DMS114 treated with DMSO at 0.1 percent for 48 hours (cell line): Measurements from ENCODE around the gene CEP44.
"Not testable (repeated sequence)": the region's sequence is repeated elsewhere in the genome, so short reads cannot be mapped to it uniquely, and the experiment has no call there.

ENCODE experiments used
- DNase-seq: peaks from one replicate; lab custom pipeline; 2025; ENCODE audit not compliant: unreplicated experiment; lab: John Stamatoyannopoulos, UW

CEP44 gene

DNA sequence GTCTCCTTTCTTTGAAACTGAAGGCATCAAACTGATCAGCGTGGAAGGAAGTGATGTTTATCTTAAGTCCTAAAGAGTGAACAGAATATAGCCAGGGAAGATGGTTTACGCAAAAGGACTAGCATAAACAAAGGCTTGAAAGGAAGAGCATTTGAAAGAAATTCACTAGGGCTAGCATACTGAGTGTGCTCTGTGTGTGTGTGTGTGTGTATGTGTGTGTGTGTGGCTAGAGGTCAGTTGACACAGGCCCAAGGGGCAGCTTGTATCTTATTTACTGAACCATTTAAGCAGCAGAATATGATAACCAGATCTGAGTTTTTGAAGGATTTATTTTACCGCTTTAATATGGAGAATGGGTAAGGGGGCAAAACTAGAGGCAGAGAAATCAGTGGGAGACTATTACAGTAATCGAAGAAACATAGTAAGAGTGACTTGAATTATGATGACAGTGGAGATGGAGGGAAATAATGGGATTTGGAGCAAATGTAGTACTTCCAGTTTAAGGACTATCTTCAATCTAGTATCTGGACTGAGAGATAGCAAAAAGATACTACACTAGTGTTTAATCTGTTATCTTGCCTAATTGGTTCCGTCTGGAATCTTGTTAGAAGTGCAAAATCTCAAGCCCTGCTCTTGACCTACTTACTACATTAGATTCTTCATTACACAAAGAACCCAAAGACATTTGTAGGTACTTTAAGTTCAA, 36.9 kb downstream of the CEP44 start:
- no peak for DNase-seq

DNA sequence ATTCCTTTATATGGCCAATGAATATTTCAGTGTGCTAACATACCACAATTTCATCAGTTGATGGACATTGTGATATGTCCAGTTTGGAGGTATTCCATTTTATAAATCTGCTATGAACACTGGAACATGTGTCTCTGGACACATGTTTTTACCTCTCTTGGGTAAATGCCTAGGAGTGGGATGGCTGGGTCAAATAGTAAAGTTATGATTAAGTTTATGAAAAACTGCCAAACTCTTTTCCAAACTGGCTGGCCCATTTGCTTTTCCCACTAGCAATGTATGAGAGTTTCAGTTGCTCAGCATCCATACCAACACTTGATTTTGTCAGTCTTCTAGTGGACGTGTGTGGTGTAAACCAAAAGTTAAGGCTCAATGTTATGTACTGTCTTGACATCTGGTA, 40.5 kb downstream of the CEP44 start:
- no peak for DNase-seq

DNA sequence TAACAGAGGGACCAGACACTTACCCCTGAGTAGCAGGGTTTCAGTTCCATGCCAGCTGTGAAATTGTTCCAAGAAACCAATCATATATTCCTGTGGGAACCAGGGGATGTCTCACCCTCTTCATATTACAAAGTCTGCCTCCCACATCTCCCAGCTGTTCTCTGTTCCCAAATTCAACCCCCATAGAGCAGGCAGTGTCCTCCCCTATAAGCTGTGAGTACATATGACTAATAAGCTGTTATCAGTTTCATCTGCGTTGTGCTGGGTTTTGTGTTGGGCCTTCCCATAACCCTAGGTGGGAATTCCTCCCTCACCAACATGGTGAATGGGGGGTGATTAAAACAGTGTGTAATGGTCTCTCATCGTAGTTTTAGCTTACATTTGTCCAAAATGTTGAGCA, 41.0 kb downstream of the CEP44 start:
- DNase-seq: no peak

DNA sequence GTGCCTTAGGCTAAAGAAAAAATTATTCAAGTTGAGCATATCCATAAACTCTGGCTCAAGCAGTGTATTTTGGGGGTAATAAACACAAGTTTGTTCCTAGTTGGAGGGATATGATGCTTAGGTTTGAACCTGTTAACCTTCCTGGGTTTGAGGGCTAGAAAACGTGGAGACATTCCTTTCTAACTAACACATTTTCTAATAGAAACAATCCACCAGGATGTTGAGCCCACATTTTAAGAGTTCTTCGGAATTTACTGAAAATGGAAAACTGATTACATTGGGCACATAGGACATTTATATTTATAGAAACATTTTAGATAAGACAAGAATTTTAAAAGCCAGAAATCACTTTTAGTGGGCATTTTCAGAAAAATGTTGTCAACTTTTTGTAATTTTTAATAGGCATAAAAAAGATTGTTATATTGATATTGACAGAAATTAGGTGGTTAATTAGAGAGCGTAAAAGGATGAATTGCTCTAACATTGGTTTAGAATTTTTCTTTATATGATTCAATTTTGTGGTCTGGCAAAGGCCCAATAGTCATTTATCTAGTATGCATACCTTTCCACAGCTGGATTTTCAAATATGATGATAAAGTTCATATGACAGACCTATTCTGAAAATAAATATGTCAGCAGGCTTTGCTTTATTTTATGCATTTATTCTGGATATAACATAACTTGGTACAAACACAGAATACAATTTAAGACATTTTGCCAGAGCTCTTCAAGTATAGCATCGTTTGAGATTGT, 49.2 kb downstream of the CEP44 start:
- DNase-seq: no peak

DNA sequence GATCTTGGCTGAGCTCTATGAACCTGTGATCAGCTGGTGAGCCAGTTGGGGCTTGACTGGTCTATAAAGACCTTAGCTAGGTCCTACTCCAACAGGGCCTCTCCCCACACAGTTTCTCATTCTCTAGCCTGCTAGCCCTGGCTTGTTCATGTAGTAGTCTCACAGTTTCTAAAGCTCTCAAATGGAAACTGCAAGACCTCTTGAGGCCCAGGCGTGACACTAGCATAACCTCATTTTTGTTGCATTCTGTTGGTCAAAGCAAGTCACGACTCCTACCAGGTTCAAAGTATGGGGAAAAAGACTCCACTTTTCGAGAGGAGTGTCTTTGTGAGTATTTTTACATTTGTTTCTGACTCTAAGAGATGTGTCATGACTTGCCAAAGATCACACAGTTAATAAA, 50.9 kb downstream of the CEP44 start:
- DNase-seq: no peak

DNA sequence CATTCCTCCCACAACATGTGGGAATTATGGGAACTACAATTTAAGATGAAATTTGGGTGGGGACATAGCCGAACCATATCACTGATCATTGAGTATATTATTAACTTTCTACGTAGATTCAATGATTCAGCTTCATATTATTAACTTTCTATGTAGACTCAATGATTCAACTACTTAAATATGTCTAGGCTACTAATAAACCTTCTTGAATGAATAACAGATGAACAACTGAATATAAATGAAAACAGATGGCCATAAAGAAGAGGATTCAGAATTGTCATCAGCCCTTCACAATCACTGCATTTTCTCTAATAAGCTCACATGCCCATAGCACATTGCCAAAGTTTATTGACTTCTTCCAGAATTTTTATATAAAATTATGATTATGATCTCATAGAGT, 57.0 kb downstream of the CEP44 start:
- no peak for DNase-seq

DNA sequence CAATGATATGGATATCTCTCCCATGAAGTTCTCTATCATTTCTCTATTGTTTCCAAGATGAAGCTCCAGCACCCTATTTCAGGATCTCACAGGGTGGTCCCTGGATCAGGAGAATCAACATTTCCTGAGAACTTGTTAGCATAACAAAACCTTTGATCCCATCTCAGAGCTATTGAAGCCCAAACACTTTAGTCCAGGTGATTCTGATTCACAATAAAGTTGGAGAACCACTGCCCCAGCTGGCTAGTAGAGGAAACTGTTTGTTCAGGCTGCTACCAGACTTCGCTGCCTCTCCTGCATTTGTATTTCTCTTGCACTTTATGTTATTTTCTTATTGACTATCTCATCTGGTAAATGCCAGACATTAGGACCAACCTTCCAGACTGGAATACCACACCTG, 65.4 kb downstream of the CEP44 start:
- no peak for DNase-seq

DNA sequence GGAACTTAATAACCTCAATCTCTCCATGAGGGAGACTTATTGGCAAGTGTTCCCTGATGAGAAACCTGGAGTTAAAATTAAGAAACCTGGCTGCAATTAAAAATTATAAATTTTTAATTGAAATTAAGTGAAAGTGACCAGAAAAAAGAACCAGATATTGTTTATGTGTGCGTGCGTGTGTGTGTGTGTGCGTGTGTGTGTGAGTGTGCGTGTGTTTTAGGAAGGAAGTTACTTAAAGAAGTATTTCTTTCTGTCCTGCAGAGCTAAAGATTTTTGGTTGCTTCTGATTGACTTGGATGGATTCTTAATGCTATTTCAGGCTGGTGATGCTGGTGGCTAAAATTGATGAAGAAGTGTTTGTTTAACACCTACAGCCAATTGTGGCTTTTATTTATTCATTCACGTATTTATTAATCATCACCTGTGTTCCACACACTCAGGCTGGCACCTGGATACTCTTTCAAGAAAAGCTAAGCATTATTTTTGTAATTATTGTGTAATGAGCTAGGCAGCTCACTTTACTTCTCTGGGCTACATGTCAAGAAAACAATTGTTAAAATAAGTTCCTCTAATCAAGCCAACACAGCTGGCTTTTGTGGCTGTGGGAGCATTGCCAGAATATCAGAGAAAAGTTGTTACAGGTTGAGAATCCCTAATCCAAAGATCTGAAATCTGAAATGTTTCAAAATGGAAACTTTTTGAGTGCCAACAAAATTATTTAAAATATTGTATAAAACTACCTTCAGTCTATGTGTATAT, 68.5 kb downstream of the CEP44 start:
- no peak for DNase-seq

DNA sequence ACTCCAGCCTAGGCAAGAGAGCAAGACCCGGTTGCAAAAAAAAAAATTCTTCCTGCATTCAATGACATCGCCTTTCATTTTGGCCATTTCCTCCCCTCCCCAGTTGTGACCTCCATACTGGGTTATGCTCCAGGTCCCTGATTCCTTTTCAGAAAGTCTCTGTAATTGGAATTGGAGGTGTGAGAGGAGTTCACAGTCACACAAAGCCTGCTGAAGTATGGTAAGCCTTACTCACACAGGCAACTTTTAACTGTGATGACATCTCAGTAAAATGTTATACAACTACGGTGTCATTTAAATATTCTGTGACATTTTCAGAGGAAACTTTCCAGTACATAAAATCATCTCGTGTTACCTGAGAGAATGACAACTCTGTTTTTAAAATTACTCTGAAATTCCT, 73.6 kb downstream of the CEP44 start:
- no peak for DNase-seq

DNA sequence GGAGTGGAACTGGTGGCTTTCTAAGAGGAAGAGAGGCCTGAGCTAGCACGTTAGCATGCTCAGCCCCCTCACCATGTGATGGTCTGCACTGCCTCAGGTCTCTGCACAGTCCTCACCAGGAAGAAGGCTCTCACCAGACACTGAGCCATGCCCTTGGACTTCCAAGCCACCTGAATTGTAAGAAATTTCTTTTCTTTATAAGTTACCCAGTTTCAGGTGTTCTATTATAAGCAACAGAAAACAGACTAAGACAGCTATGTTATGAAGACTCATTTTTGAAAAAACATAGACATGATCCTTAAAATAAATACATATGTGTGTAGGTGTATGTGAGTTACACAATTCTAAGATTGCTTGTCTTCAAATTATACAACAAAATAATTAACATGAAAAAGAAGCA, 74.7 kb downstream of the CEP44 start:
- no peak for DNase-seq

DNA sequence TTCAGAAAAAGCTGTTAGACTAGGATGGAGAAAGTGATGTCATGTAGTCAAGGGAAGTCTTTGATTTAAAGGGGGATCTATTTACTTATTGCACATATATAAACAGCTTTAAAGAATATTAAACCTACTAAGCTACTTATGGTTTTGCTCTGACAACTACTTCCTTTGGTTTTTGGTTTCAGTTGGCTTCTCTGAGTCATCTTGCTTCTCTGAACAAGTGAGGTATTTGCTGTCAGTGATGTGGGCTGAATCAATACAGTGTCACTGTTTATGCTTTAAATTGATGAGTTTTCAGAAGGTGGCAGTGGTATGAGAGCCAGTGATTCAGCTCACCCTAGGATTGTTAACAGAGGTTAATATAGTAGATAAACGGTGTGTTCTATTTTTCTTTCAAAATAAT, 75.1 kb downstream of the CEP44 start:
- DNase-seq: no peak

DNA sequence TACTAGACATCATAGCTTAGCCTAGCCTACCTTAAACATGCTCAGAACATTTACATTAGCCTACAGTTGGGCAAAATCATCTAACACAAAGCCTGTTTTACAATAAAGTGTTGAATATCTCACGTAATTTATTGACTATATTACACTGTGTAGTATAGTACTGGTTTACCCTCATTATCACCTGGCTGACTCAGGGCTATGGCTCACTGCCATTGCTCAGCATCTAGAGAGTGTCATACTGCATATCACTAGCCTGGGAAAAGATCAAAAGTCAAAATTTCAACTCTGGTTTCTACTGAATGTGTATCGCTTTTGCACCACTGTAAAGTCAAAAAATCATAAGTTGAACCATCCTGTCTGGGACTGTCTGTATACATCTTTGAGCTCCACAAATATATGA, 78.6 kb downstream of the CEP44 start:
- DNase-seq: no peak

DNA sequence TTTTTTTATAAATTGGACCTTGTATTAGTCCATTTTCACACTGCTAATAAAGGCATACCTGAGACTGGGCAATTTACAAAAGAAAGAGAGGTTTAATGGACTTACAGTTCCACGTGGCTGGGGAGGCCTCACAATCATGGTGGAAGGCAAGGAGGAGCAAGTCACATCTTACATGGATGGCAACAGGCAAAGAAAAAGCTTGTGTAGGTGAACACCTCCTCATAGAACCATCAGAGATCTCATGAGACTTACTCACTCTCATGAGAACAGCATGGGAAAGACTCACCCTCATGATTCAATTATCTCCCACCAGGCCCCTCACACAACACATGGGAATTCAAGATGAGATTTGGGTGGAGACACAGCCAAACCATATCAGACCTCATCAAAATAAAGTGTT, 80.1 kb downstream of the CEP44 start:
- DNase-seq: not testable (repeated sequence)

DNA sequence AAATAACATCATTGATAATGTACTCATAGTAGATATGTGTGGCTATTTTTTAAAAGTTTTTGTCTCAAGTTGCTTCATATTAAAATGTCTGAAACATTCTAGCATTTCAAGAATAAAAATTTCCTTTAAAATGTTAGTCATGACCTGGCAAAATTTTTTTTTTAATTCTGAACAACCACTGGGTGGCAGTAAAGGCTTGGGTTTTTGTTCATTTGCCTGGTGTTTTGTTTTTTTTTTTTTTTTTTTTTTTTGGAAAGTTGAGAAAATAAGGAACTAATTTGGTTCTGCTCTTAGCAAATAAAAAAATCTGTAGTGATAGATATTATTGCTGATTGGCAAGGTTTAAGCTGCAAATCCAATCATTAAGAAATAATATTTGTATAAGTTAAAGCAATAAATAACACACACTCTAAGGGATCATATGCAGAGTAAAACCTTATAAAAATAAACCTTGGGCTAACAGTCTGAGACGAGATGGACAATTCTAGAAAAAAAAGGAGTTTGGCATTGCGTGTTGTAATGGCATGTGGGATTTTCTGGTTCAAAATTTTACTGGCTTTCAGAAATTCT, 81.4 kb downstream of the CEP44 start:
- peak; percentile 11 for DNase-seq

DNA sequence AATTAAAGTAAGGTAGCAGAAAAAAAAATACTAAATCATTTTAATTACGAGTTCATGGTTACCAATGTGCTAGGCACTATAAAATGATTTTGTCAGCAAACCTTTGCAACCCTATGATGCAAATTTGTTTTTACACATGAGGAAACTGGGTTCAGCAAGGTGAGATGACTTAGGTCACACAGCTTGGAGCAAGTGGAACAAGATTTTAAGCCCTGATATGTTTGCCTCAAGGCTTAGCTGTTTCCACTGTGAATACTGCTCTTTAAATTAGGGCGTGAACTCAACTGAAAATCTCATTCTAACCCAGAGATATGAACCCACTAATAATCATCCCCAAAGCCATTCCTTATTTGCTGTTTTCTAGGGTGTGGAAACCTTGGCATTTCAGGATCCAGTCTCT, 86.3 kb downstream of the CEP44 start:
- DNase-seq: no peak

DNA sequence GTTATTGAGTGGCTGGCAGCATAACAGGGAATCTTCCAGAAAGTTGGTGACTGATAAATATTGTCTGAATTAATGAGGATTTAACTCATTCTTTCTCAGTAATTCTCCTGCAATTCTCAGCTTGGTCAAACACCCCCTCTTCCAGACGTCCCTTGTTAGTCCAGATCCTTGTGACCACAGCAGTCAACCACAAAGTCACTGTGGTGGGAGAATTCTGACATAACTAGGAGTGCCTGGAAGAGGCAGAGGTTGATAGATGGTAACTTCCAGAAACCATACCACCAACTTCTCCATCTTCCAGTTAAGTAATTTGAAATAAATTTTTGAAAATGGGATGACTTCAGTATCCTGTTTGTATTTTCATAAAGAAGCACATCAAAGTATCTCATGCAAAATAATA, 90.1 kb downstream of the CEP44 start:
- no peak for DNase-seq

DNA sequence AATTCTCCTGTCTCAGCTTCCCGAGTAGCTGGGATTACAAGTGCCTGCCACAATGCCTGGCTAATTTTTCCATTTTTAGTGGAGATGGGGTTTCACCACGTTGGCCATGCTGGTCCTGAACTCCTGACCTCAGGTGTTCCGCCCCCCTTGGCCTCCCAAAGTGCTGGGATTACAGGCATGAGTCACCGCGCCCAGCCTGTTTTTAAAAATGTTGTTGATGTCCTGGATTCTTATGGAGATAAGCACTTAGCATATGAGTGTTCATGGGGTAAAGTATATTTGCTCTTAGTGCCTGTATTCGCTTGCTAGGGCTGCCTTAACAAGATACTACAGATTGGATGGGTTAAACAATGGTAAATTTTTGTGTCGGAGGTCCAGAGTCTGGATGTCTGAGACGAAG, 91.7 kb downstream of the CEP44 start:
- no peak for DNase-seq

DNA sequence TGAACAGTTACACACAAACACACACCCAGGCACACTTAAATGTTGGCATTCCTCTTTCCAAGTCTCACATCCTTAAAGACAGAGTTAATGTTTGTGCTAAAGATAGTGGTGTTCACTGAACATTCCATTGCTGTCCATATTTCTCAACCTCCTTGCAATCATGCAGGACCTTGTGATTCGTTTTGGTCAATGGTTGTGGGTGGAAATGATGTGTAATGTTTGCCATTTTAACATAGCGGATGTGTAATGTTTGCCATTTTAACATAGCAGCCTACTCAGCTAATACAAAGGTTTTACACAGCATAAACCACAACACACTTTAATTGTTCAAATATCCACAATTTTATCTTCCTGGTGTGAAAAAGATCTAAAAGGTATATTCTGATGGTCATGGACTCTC, 93.9 kb downstream of the CEP44 start:
- DNase-seq: no peak

DNA sequence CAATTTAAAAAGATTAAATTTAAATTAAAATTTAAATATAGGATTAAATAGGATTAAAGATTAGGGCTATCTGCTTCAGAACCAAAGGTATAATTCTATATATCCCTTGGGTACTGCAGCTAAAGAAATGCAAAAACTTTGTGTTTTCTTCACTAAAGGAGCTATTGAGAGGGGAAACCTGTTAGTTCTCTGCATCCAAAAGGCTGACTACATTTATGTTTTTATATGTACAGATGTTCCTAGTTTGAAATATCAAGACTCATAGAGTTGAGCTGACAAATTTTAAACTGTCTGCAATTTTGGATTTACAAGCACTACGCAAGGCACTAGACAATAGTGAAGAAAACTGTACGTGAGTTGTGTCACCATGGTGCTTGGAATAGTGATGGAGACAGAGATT, 95.2 kb downstream of the CEP44 start:
- DNase-seq: no peak

DNA sequence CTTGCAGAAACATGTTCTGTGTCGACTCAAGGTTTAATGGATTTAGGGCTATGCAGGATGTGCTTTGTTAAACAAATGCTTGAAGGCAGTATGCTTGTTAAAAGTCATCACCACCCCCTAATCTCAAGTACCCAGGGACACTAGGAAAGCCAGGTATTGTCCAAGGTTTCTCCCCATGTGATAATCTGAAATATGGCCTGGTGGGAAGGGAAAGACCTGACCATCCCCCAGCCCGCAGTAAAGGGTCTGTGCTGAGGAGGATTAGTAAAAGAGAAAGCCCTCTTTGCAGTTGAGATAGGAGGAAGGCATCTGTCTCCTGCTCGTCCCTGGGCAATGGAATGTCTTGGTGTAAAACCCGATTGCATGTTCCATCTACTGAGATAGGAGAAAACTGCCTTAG, 96.5 kb downstream of the CEP44 start:
- not testable (repeated sequence) for DNase-seq

DNA sequence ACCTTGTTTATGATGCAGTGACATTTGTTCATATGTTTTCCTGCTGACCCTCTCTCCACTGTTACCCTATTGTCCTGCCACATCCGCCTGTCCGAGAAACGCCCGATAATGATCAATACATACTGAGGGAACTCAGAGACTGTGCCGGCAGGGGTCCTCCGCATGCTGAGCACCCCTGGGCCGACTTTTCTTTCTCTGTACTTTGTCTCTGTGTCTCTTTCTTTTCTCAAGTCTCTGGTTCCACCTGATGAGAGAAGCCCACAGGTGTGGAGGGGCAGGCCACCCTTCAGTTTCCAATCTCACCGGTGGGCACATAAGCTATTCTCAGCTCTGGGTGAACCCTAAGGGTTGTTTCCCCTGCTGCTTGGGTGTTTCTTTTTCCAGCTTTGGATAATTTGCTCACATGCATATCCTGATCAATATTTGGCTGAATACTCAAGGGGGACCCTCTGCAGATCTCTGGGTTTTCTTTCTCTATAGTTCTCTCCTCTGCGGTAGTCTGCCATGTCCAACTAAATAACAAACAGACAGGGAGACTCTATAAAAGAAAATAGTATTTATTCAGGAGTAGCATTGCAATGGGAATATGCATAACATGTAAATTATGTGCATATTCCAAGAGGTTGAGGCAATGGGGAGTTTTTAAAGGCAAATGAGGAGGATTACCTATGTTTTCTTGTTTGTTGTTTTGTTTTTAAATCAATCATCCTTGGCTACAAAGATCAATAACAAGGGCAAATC, 97.2 kb downstream of the CEP44 start:
- DNase-seq: no peak
